GM12878 (cell line): Measurements from ENCODE around the gene ALCAM. TPM values are rescaled to one million over a fixed set of nuclear protein-coding genes. Genes with fewer than 3 reads are reported as not detected.
A peak's percentile ranks its signal among the peaks of the same experiment; 100 is the strongest.

ENCODE experiments used
- ATAC-seq: fragments of 200-7000 bp; cut with Tn5 transposase; 3 replicates; pipeline ENCODE4 v1.9.1; 2020; ENCODE audit warnings: mild to moderate bottlenecking, moderate library complexity
- BruUV-seq: library from RNA; stranded (reverse); fragments of 400-500 nt; replicated peaks from 2 replicates; lab custom pipeline; 2021; lab: Mats Ljungman, UMichigan
- CTCF ChIA-PET: fragments of 300-600 bp; sonication (Branson Sonifier 250); formaldehyde crosslinking; extraction: SDS; loops from one replicate; lab custom pipeline; 2021; ENCODE audit warnings: inconsistent platforms; lab: Yijun Ruan, JAX
- POLR2A ChIA-PET: fragments of 350-600 bp; formaldehyde crosslinking; extraction: SDS; loops from one replicate; lab custom pipeline; 2021; ENCODE audit warnings: inconsistent platforms; lab: Charles Lee
- RAD21 ChIA-PET: fragments of 300-600 bp; sonication (Branson Sonifier 250); formaldehyde crosslinking; loops from one replicate; lab custom pipeline; 2023; ENCODE audit warnings: antibody characterized with exemption; ENCODE audit not compliant: unreplicated experiment; lab: Charles Lee
- SMC1A ChIA-PET: fragments of 300-600 bp; sonication (Branson Sonifier 250); formaldehyde crosslinking; loops from one replicate; lab custom pipeline; 2023; ENCODE audit not compliant: unreplicated experiment, uncharacterized antibody; lab: Charles Lee
- DNase-seq: peaks from one replicate; pipeline ENCODE4 v3.0.0-alpha.2; 2011; ENCODE audit warnings: low read depth, low spot score
- FAIRE-seq: peaks from 3 replicates; lab custom pipeline; 2011; peaks lifted over from hg19 to GRCh38; lab: Jason Lieb, UNC
- H2AFZ ChIP-seq: 2 replicates; pipeline ENCODE4 v1.6.0; 2011; ENCODE audit warnings: low read depth, low read length, control low read depth; ENCODE audit not compliant: control insufficient read depth
- H3K27ac ChIP-seq: 2 replicates; pipeline ENCODE4 v1.5.1; 2011; ENCODE audit warnings: control low read depth; ENCODE audit not compliant: control insufficient read depth, insufficient read depth
- H3K27me3 ChIP-seq, 2 experiments: replicated peaks in 1 of 2; 2 replicates each; pipeline versions ENCODE4 v1.6.0 to v1.6.1; 2011; ENCODE audit warnings: low read length in 1 of 2; ENCODE audit not compliant: control insufficient read depth in 2 of 2, insufficient read depth in 2 of 2
- H3K36me3 ChIP-seq, 2 experiments: 2 replicates each; pipeline ENCODE4 v1.5.1; 2011; ENCODE audit warnings: low read length in 1 of 2; ENCODE audit not compliant: control insufficient read depth in 2 of 2, insufficient read depth in 2 of 2
- H3K4me1 ChIP-seq: 2 replicates; pipeline ENCODE4 v1.6.1; 2011; ENCODE audit warnings: mild to moderate bottlenecking, low read length, moderate library complexity, mixed read lengths; ENCODE audit not compliant: control insufficient read depth, insufficient read depth
- H3K4me2 ChIP-seq: 2 replicates; pipeline ENCODE4 v1.6.0; 2011; ENCODE audit warnings: control low read depth; ENCODE audit not compliant: control insufficient read depth, insufficient read depth
- H3K4me3 ChIP-seq: fragments of 200-600 bp; sonication (generic); 2 replicates; pipeline ENCODE4 v1.5.1; 2016
- H3K79me2 ChIP-seq: 2 replicates; pipeline ENCODE4 v1.6.0; 2011; ENCODE audit warnings: low read length; ENCODE audit not compliant: control insufficient read depth, insufficient read depth
- H3K9ac ChIP-seq: 2 replicates; pipeline ENCODE4 v1.8.0; 2011; ENCODE audit warnings: low read length, control low read depth, mixed read lengths; ENCODE audit not compliant: control insufficient read depth, insufficient read depth
- H3K9me3 ChIP-seq: replicated peaks from 3 replicates; pipeline ENCODE4 v1.5.1; 2011; ENCODE audit warnings: mild to moderate bottlenecking, low read length; ENCODE audit not compliant: control insufficient read depth, insufficient read depth
- H4K20me1 ChIP-seq: 2 replicates; pipeline ENCODE4 v1.6.0; 2011; ENCODE audit not compliant: control insufficient read depth, insufficient read depth
- BACH1 ChIP-seq: fragments of 450-650 bp; IDR thresholded peaks from 2 replicates; pipeline ENCODE4 v1.6.1; 2017; ENCODE audit warnings: mild to moderate bottlenecking, borderline replicate concordance
- BMI1 ChIP-seq: fragments of 450-650 bp; IDR thresholded peaks from 2 replicates; pipeline ENCODE4 v1.6.1; 2016; ENCODE audit warnings: mild to moderate bottlenecking, moderate library complexity, borderline replicate concordance
- CBX5 ChIP-seq: sonication (generic); IDR thresholded peaks from 2 replicates; pipeline ENCODE4 v1.6.1; 2016; ENCODE audit warnings: low read depth, moderate library complexity, mild to moderate bottlenecking, inconsistent platforms
- CREB1 ChIP-seq: IDR thresholded peaks from 2 replicates; pipeline ENCODE4 v1.6.1; 2012; ENCODE audit warnings: low read depth, mild to moderate bottlenecking, inconsistent platforms
- EZH2 ChIP-seq: IDR thresholded peaks from 2 replicates; pipeline ENCODE4 v1.6.1; 2012; ENCODE audit warnings: low read depth, mild to moderate bottlenecking, control low read depth, inconsistent platforms, low read length, borderline replicate concordance; ENCODE audit not compliant: control insufficient read depth
- HSF1 ChIP-seq: fragments of 150-350 bp; IDR thresholded peaks from 2 replicates; pipeline ENCODE4 v1.6.1; 2014; ENCODE audit warnings: mild to moderate bottlenecking, low read depth, low read length
- JUNB ChIP-seq: IDR thresholded peaks from 2 replicates; pipeline ENCODE4 v1.6.1; 2016; ENCODE audit warnings: antibody characterized with exemption, mild to moderate bottlenecking
- LARP7 ChIP-seq: fragments of 450-650 bp; IDR thresholded peaks from 2 replicates; pipeline ENCODE4 v1.6.1; 2017; ENCODE audit warnings: mild to moderate bottlenecking
- MTA2 ChIP-seq: fragments of 450-650 bp; IDR thresholded peaks from 2 replicates; pipeline ENCODE4 v1.6.1; 2016; ENCODE audit warnings: low read depth, mild to moderate bottlenecking, moderate library complexity
- RB1 ChIP-seq: fragments of 450-650 bp; formaldehyde crosslinking; IDR thresholded peaks from 2 replicates; pipeline ENCODE4 v1.6.1; 2017; ENCODE audit warnings: mild to moderate bottlenecking, borderline replicate concordance
- RUNX3 ChIP-seq: IDR thresholded peaks from 2 replicates; pipeline ENCODE4 v1.6.1; 2012; ENCODE audit warnings: low read length, inconsistent platforms
- SUZ12 ChIP-seq: fragments of 200-600 bp; sonication (generic); IDR thresholded peaks from one replicate; pipeline ENCODE4 v1.6.1; 2018; ENCODE audit warnings: antibody characterized with exemption, mild to moderate bottlenecking; ENCODE audit not compliant: unreplicated experiment
- TAF1 ChIP-seq: IDR thresholded peaks from 2 replicates; pipeline ENCODE4 v1.6.1; 2011; ENCODE audit warnings: mild to moderate bottlenecking, low read depth, low read length, borderline replicate concordance
- TARDBP ChIP-seq: IDR thresholded peaks from 2 replicates; pipeline ENCODE4 v1.6.1; 2016; ENCODE audit warnings: borderline replicate concordance
- WRNIP1 ChIP-seq: IDR thresholded peaks from 2 replicates; pipeline ENCODE4 v1.6.1; 2011; ENCODE audit warnings: low read depth, low read length, improper control_type of control experiment, borderline replicate concordance
- ZNF217 ChIP-seq: fragments of 450-650 bp; IDR thresholded peaks from 2 replicates; pipeline ENCODE4 v1.6.1; 2017; ENCODE audit warnings: antibody characterized with exemption, mild to moderate bottlenecking
- ZSCAN29 ChIP-seq: fragments of 450-650 bp; IDR thresholded peaks from 2 replicates; pipeline ENCODE4 v1.6.1; 2017; ENCODE audit warnings: mild to moderate bottlenecking, moderate library complexity
- WGBS: methylation state at CpG from one replicate; pipeline ENCODE4 v1.1.6; 2016; ENCODE audit warnings: low lambda C conversion rate; ENCODE audit not compliant: insufficient replicate concordance, insufficient coverage; ENCODE audit errors: missing lambda C conversion rate; 5-methylcytosine and 5-hydroxymethylcytosine counted together
- in situ Hi-C: fragments of 300-500 bp; cut with MboI; formaldehyde crosslinking; loops from 9 replicates; pipeline ENCODE4 v1.14.3; 2018; ENCODE audit warnings: mixed read lengths
- intact Hi-C: fragments of 100-400 bp; cut with micrococcal nuclease; formaldehyde crosslinking; loops from one replicate; pipeline ENCODE4 v1.14.2; 2022; ENCODE audit not compliant: unreplicated experiment
- polyA plus RNA-seq, 11 experiments: library from polyadenylated mRNA; depleted of rRNA in 4 of 11; unstranded in 6 of 11; stranded (reverse) in 5 of 11; fragments of >200 nt; fragmentation: Nextera tagmentation in 4 of 11; fragmentation: Illumina TruSeq in 1 of 11; extraction: Ambion mirVana in 4 of 11; extraction: Trizol in 1 of 11; gene quantifications; 1 replicate in 1 of 11; 2 replicates in 10 of 11; pipeline versions ENCODE4 v1.2.1 to v1.2.3, GENCODE V29; 2011 to 2016; ENCODE audit warnings: inconsistent platforms in 2 of 11, missing spikeins in 2 of 11, low read depth in 1 of 11
- total RNA-seq, 4 experiments: library from RNA; depleted of rRNA in 3 of 4; stranded (reverse); fragments of >200 nt in 3 of 4; fragmentation: Illumina TruSeq in 1 of 4; extraction: Trizol in 1 of 4; gene quantifications; 2 replicates each; pipeline versions ENCODE4 v1.2.1 to v1.2.3, GENCODE V29; 2013 to 2021
- TF ChIP-seq, protein P1 (sequence below): IDR thresholded peaks from 2 replicates; pipeline ENCODE4 v1.6.1; 2011; ENCODE audit warnings: borderline replicate concordance, low read depth, mild to moderate bottlenecking, moderate library complexity, mixed read lengths, low read length; ENCODE audit not compliant: insufficient read depth; ENCODE audit errors: extremely low read length
- TF ChIP-seq, protein P2 (sequence below): fragments of 450-650 bp; IDR thresholded peaks from 2 replicates; pipeline ENCODE4 v1.6.1; 2018; ENCODE audit warnings: borderline replicate concordance, mild to moderate bottlenecking; ENCODE audit not compliant: partially characterized antibody

The ALCAM gene
- total and polyA plus RNA-seq, 10 of the 15 experiments (the other 5 are each of a cell fraction or from before 2014, with no cell fraction given), result 12.2 to 54.2 (median 32.6) TPM

DNA sequence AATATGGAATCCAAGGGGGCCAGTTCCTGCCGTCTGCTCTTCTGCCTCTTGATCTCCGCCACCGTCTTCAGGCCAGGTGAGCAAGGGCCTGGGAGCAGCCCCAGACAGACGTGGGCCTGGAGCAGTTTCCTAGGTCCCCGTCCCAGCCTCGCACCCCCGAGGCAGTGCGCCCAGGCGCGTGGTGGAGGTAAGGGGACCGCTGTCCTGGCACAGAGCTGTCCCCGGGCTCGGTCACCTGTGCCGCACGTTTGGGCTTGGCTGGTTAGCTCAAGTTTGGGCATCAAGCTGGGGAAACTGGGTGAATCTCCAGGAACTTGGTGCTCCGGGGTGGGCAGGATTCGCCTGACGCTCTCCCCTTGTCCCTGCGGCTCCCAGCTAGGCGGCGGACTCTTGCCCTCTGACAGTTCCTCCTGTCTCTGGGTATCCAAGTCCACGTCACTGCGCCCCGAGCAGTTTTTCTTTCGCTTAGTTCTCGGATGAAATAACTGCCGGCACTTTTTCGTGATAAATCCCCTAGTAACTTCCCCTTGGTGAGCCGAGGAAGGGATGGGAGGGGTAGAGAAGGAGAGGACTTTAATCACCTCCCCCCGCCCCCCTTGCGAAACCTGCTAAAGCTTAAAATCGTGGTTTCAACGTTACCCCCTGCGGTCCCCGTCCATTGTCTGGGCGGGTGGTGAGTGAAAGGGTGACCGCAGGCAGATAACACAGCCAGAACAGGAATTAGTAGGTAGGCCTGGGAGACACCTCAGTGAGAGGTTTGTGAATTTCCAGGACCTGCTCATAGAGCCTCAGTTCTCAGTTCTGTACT, 901 bp downstream of the ALCAM start:
- ChIA-PET CTCF (interaction anchor here (0.8 to 9.0 kb wide), 8 partner anchors 9 to 1095 kb away, joined by 3 to 71 read pairs (median 3); no protein-coding TSS in a partner anchor), RAD21 (interaction anchor here (0.6 to 7.7 kb wide), 9 partner anchors 42 to 1243 kb away, joined by 3 to 62 read pairs (median 4); no protein-coding TSS in a partner anchor), POLR2A (interaction anchor here (0.6 to 1.9 kb wide), 12 partner anchors 11 to 1390 kb away, joined by 3 to 10 read pairs (median 4); no protein-coding TSS in a partner anchor), SMC1A (interaction anchor here (1.0 to 7.8 kb wide), 13 partner anchors 10 to 1267 kb away, joined by 3 to 64 read pairs (median 4); no protein-coding TSS in a partner anchor)
- FAIRE-seq (peak; percentile 23), ATAC-seq (peak; percentile 43), DNase-seq (peak; percentile 82)
- H3K4me2 ChIP-seq, result peak overlapping the region; percentile 96
- peak overlapping the region; percentile 68 for H2AFZ ChIP-seq
- H3K79me2 ChIP-seq, result peaks cover 47% of the 10 kb centered on the region
- BruUV-seq, result no TSS peak
- H3K4me1 ChIP-seq, result peaks cover 6% of the 10 kb centered on the region; the same call in 1 of the 2 replicates
- no peaks in the 10 kb centered on the region for H4K20me1 ChIP-seq
- WGBS, result 1% methylated on average over 37 of the region's 37 CpGs
- no peaks in the 10 kb centered on the region for H3K36me3 ChIP-seq
- intact Hi-C loops (loop anchor here (2.0 to 10.0 kb wide), 7 partner anchors 151 to 1265 kb away; no protein-coding TSS in a partner anchor), in situ Hi-C loops (loop anchor here (5.0 to 10.0 kb wide), 3 partner anchors 763 to 1090 kb away; no protein-coding TSS in a partner anchor)
- no peaks in the 10 kb centered on the region for H3K9me3 ChIP-seq
- peak overlapping the region; percentile 88 for H3K4me3 ChIP-seq
- H3K27me3 ChIP-seq, result no peaks in the 10 kb centered on the region
- peak overlapping the region; percentile 99 for H3K27ac ChIP-seq
- peak overlapping the region; percentile 98 for H3K9ac ChIP-seq
- TF ChIP-seq, protein P1, sequence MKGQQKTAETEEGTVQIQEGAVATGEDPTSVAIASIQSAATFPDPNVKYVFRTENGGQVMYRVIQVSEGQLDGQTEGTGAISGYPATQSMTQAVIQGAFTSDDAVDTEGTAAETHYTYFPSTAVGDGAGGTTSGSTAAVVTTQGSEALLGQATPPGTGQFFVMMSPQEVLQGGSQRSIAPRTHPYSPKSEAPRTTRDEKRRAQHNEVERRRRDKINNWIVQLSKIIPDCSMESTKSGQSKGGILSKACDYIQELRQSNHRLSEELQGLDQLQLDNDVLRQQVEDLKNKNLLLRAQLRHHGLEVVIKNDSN, result no peak
- TF ChIP-seq JUNB (peak; percentile 66), CBX5 (peak; percentile 64; the same call in 1 of the 2 replicates), ZSCAN29 (no peak), WRNIP1 (no peak), ZNF217 (no peak), CREB1 (peak; percentile 72), TARDBP (no peak), EZH2 (no peak), BMI1 (no peak), MTA2 (peak; percentile 83), TAF1 (no peak), SUZ12 (no peak), LARP7 (peak; percentile 41; the same call in 1 of the 2 replicates), RB1 (no peak), BACH1 (no peak; the same call in 1 of the 2 replicates), HSF1 (peak; percentile 24; the same call in 1 of the 2 replicates), RUNX3 (peak; percentile 100)
- TF ChIP-seq, protein P2, sequence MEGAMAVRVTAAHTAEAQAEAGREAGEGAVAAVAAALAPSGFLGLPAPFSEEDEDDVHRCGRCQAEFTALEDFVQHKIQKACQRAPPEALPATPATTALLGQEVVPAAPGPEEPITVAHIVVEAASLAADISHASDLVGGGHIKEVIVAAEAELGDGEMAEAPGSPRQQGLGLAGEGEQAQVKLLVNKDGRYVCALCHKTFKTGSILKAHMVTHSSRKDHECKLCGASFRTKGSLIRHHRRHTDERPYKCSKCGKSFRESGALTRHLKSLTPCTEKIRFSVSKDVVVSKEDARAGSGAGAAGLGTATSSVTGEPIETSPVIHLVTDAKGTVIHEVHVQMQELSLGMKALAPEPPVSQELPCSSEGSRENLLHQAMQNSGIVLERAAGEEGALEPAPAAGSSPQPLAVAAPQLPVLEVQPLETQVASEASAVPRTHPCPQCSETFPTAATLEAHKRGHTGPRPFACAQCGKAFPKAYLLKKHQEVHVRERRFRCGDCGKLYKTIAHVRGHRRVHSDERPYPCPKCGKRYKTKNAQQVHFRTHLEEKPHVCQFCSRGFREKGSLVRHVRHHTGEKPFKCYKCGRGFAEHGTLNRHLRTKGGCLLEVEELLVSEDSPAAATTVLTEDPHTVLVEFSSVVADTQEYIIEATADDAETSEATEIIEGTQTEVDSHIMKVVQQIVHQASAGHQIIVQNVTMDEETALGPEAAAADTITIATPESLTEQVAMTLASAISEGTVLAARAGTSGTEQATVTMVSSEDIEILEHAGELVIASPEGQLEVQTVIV, result no peak
